T47D (cell line): ENCODE measurements around the gene BCOR.
A peak's percentile ranks its signal among the peaks of the same experiment; 100 is the strongest.

Source experiments
- DNase-seq, 2 experiments: peaks; one replicate each; pipeline versions ENCODE4 v3.0.0 to v3.0.0-alpha.2; 2011 to 2012; ENCODE audit warnings: low read depth in 1 of 2, low spot score in 1 of 2
- JUND ChIP-seq: IDR thresholded peaks from 2 replicates; pipeline ENCODE4 v1.6.1; 2012; ENCODE audit warnings: low read depth
- in situ Hi-C: cut with HindIII; loops from 2 replicates; pipeline ENCODE4 v1.10.0; 2016; ENCODE audit warnings: low sequenced_read_pairs, low pct_unique_long_range_greater_than_20kb

BCOR gene

DNA sequence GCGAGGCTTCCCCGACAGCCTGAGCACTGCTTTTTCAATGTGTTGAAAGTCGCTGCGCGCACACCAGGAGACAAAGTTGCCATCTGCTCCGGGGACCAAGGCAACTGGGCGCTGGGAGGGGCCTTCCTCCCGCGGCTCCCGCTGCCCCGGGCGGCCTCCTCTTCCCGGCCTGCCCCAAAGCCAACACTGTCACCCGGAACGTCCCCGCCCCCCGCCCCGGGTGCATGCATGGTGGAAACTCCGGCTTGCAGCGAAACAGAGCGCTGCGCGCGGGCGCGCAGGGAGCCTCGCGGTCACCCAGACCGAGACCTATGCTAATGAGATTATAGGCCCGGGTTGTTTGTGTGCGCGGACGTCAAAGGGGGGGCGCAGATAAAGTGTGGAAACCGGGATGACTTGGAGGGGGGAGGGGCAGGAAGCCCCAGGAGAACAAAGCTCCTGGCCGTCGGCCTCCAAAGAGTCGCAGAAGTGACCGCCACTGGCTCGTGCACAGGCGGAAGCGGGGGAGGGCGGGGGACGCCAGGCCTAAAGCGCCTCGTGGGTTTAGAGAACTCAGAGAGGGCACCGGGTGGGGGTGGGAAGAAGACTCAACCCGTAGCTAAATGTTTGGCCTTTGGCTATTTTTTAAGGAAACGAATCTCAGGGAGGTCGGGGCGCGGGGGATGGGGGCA, 88.8 kb downstream of the BCOR start:
- DNase-seq, result no peak
- in situ Hi-C loops, result no loop called here
- no peak for TF ChIP-seq JUND

- in situ Hi-C loops, result no loop called here
- DNase-seq, result no peak
- no peak for TF ChIP-seq JUND
Measured at GRCh38 chrX:40007756-40008705, 89.7 kb downstream of the BCOR start.

- in situ Hi-C loops, result no loop called here
- DNase-seq, result no peak
- TF ChIP-seq JUND, result no peak
Measured at GRCh38 chrX:40007131-40007755, 90.5 kb downstream of the BCOR start.

DNA sequence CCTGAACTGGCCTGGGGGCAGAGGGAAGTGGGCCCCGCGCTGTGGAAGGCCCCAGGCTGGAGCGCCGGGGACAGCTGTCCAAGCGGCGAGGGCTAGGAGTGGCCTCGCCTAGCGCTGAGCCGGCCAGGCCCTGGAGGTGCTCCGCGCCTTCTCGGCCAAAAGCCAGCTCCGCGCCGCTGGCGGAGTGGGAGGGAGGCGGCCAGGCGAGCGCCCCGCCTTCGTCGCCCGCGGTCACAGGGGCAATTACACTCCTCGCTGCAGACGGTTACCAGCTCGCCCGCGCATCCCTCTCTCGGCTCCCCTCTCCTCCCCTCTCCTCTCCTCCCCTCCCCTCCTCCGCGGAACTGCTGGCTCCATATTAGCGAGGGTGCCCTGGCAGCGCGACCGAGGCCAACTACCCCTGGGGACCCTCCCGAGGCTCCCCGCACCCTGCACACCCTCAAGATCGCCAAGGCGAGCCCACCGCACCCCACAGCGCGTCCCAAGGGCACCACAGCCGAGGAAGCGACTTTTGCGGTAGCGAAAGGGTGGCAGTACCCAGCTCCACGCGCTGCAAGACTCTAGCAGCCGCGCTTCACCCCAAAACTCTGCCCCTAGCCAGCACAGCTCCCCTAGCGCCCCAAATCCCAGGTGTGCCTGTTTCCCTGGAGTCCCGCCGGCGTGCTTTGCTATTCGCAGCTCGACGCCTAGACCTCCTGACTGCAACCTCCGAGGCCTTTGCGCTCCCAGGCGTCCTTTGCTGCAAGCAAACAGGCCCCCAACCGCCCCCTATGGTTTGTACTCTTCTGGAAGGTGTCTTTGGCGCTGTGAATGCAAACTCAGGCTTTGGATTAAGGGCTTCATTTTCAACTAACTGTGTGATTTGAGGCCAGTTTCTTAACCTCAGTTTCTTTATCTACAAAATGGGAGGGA, 91.4 kb downstream of the BCOR start:
- peak; percentile 21 to 43 for DNase-seq
- no peak for TF ChIP-seq JUND
- in situ Hi-C loops, result no loop called here

DNA sequence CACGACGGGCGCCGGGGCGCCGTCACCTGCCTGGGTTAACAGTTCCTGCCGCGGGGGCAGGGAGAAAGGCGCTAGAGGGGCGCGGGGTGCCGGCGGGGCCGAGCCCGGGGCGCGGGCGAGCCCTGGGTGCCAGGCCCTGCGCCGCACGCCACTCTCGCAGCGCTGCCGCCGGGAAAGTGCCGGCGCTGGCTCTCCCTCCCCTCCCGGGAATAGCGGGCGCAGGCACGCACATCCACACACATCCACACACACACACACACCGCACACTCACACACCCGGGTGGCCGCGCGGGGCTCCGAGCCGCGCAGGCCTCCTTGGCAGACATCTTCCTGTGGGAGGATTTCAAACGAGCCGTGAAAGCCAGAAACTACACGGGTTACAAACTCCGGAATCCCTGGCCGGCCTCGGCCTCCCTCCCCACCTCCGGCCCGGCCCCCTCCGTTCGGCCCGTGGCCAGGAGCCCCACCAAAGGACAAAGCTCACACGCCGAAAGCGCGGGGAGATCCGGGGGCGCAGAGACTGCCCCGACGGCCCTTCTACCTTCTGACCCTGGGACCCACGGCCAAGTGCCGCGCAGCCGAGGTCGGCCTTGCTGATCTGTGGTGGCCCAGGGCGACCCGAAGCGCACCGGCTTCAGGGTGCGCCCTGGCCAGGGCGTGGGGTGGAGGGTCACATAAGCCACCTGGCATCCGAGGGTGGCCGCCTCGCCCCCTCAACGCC, 92.3 kb downstream of the BCOR start:
- in situ Hi-C loops, result no loop called here
- no peak for DNase-seq
- no peak for TF ChIP-seq JUND

DNA sequence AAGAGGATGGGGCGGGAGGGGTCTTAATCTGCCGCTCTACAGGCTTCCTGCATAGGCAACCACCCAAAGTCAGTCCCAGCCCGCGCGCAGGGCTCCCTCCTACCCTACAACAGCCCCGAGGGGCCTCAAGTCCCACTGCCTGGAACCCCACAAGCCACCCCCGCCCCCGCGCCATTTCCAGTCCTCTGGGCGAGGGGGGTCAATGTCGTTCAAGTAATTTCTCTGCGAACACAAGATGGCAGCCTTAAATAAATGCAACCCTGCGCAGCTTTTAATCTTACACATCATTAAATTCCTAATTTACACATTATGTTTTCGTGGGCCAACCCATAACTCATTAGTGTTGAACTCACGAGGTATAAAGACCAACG, 92.9 kb downstream of the BCOR start:
- in situ Hi-C loops, result no loop called here
- no peak for TF ChIP-seq JUND
- no peak for DNase-seq

- no peak for TF ChIP-seq JUND
- in situ Hi-C loops, result no loop called here
- no peak for DNase-seq
Measured at GRCh38 chrX:40004246-40004535, 93.6 kb downstream of the BCOR start.

DNA sequence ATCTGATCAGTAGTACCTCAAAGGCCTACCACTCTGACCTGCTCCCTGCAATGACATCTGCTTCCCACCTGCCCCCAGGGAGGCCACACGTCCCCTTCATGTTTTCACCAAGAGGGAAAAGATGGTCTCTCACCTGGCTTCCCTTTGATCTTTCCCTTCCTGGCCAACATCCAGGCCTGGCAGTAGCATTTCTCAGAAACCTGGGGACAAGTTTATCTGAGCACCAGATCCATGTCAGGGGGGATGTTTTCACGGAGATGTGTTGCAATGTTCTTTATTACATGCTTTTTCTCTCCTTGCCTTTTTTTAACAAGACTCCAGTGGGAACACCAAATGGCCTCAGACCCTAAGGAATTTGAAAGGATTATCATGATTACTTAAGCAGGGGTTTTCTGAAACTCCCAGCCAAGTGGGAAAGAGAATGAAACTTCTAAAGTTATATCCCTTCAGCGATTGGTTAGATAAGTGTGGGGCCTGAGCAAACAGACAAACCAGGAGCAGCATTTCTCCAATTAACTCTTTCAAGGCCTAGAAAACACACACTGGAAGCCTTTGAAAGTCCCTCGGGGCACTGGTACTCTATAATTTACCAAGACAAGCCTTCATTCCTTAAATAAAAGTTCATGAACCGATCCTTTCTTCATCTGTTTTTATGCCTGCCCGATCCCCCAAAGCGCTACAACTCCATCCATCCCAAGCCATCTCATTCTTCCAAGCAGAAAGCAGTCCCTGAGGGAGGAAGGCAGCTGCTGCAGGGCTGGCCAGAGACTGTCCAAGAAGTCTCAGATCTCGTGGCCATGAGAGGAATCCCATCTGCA, 94.1 kb downstream of the BCOR start:
- DNase-seq, result no peak
- in situ Hi-C loops, result no loop called here
- no peak for TF ChIP-seq JUND

GRCh38 chrX:40003071-40003427, 94.7 kb downstream of the BCOR start:
- DNase-seq, result no peak
- in situ Hi-C loops, result no loop called here
- no peak for TF ChIP-seq JUND
